Neural cell (in vitro differentiated cells): ENCODE data around the gene ZZZ3. TPM values are rescaled to one million over a fixed set of nuclear protein-coding genes. Genes with fewer than 3 reads are reported as not detected.

ENCODE experiments used
- H2AFZ ChIP-seq: fragments of 200-600, 300-800 bp; sonication (generic), shearing (Covaris generic); 2 replicates; pipeline ENCODE4 v1.6.0; 2014; ENCODE audit warnings: low read depth, mild to moderate bottlenecking, antibody characterized with exemption, low read length, moderate library complexity
- H3F3A ChIP-seq: fragments of 200-600 bp; shearing (Covaris generic); 2 replicates; pipeline ENCODE4 v1.6.1; 2016; ENCODE audit warnings: mild to moderate bottlenecking, moderate library complexity, mixed read lengths, antibody characterized with exemption, low read length; ENCODE audit not compliant: insufficient read depth, poor library complexity, severe bottlenecking
- H3K27ac ChIP-seq: fragments of 200-600, 300-800 bp; sonication (generic), shearing (Covaris generic); 2 replicates; pipeline ENCODE4 v1.5.1; 2014; ENCODE audit warnings: mild to moderate bottlenecking, low read length, moderate library complexity
- H3K27me3 ChIP-seq: fragments of 300-800, 200-600 bp; sonication (generic), shearing (Covaris generic); 2 replicates; pipeline ENCODE4 v1.6.0; 2014; ENCODE audit warnings: mild to moderate bottlenecking, low read depth, low read length, moderate library complexity; ENCODE audit not compliant: insufficient read depth
- H3K36me3 ChIP-seq: fragments of 300-800, 200-600 bp; sonication (generic), shearing (Covaris generic); 2 replicates; pipeline ENCODE4 v1.5.1; 2014; ENCODE audit warnings: mild to moderate bottlenecking, antibody characterized with exemption, low read length, moderate library complexity; ENCODE audit not compliant: insufficient read depth
- H3K4me2 ChIP-seq: fragments of 300-800, 200-600 bp; sonication (generic), shearing (Covaris generic); 2 replicates; pipeline ENCODE4 v1.6.0; 2014; ENCODE audit warnings: mild to moderate bottlenecking, low read length
- H3K4me3 ChIP-seq: fragments of 300-800, 200-600 bp; sonication (generic), shearing (Covaris generic); 2 replicates; pipeline ENCODE4 v1.5.1; 2014; ENCODE audit warnings: mild to moderate bottlenecking, low read length, moderate library complexity
- H3K79me2 ChIP-seq: fragments of 200-600 bp; shearing (Covaris generic); replicated peaks from 2 replicates; pipeline ENCODE4 v1.6.0; 2014; ENCODE audit warnings: mild to moderate bottlenecking, low read length, moderate library complexity; ENCODE audit not compliant: insufficient read depth
- H3K9ac ChIP-seq: fragments of 300-800, 200-600 bp; sonication (generic), shearing (Covaris generic); 2 replicates; pipeline ENCODE4 v1.6.1; 2016; ENCODE audit warnings: mild to moderate bottlenecking, low read length, mixed read lengths
- H3K9me2 ChIP-seq: fragments of 200-600 bp; shearing (Covaris generic); 2 replicates; pipeline ENCODE4 v1.6.1; 2016; ENCODE audit warnings: mild to moderate bottlenecking, low read length, mixed read lengths; ENCODE audit not compliant: insufficient read depth
- H3K9me3 ChIP-seq: fragments of 200-600, 300-800 bp; sonication (generic), shearing (Covaris generic); 2 replicates; pipeline ENCODE4 v1.6.1; 2016; ENCODE audit warnings: mild to moderate bottlenecking, mixed run types, low read length, moderate library complexity, mixed read lengths
- H4K20me1 ChIP-seq: fragments of 200-600 bp; shearing (Covaris generic); 2 replicates; pipeline ENCODE4 v1.6.1; 2016; ENCODE audit warnings: mild to moderate bottlenecking, mixed run types; ENCODE audit not compliant: insufficient read depth
- EP300 ChIP-seq: fragments of 450-650 bp; conservative IDR thresholded peaks from 2 replicates; pipeline ENCODE4 v1.6.1; 2014; ENCODE audit warnings: antibody characterized with exemption, mild to moderate bottlenecking, moderate library complexity; ENCODE audit not compliant: poor library complexity, severe bottlenecking
- EZH2 ChIP-seq: fragments of 200-600, 300-800 bp; shearing (Covaris generic), sonication (generic); IDR thresholded peaks from 2 replicates; pipeline ENCODE4 v1.6.1; 2014; ENCODE audit warnings: antibody characterized with exemption, low read length, borderline replicate concordance, mild to moderate bottlenecking; ENCODE audit not compliant: insufficient read depth, poor library complexity, severe bottlenecking
- MXI1 ChIP-seq: fragments of 450-650 bp; conservative IDR thresholded peaks from 2 replicates; pipeline ENCODE4 v1.6.1; 2014; ENCODE audit warnings: antibody characterized with exemption, mild to moderate bottlenecking; ENCODE audit not compliant: poor library complexity, severe bottlenecking
- POLR2AphosphoS5 ChIP-seq: IDR thresholded peaks from 2 replicates; pipeline ENCODE4 v1.6.1; 2012
- RAD21 ChIP-seq: fragments of 450-650 bp; conservative IDR thresholded peaks from 2 replicates; pipeline ENCODE4 v1.6.1; 2014; ENCODE audit warnings: antibody characterized with exemption, mild to moderate bottlenecking, moderate library complexity
- REST ChIP-seq: IDR thresholded peaks from 2 replicates; pipeline ENCODE4 v1.6.1; 2012; ENCODE audit warnings: borderline replicate concordance
- SMC3 ChIP-seq: fragments of 450-650 bp; conservative IDR thresholded peaks from 2 replicates; pipeline ENCODE4 v1.6.1; 2014; ENCODE audit warnings: antibody characterized with exemption, mild to moderate bottlenecking, moderate library complexity; ENCODE audit not compliant: poor library complexity
- TAF1 ChIP-seq: IDR thresholded peaks from 2 replicates; pipeline ENCODE4 v1.6.1; 2012; ENCODE audit warnings: low read depth
- polyA plus RNA-seq: library from polyadenylated mRNA; depleted of rRNA; stranded (reverse); fragments of >200 nt; gene quantifications from 2 replicates; pipeline ENCODE4 v1.2.3, GENCODE V29; 2014
- TF ChIP-seq, protein P1 (sequence below): fragments of 450-650 bp; IDR thresholded peaks from 2 replicates; pipeline ENCODE4 v1.5.1; 2014; ENCODE audit warnings: antibody characterized with exemption, mild to moderate bottlenecking, moderate library complexity; ENCODE audit not compliant: poor library complexity, severe bottlenecking

ZZZ3 gene
- polyA plus RNA-seq, 1 donor from 2014 or later = 48.5 TPM

DNA sequence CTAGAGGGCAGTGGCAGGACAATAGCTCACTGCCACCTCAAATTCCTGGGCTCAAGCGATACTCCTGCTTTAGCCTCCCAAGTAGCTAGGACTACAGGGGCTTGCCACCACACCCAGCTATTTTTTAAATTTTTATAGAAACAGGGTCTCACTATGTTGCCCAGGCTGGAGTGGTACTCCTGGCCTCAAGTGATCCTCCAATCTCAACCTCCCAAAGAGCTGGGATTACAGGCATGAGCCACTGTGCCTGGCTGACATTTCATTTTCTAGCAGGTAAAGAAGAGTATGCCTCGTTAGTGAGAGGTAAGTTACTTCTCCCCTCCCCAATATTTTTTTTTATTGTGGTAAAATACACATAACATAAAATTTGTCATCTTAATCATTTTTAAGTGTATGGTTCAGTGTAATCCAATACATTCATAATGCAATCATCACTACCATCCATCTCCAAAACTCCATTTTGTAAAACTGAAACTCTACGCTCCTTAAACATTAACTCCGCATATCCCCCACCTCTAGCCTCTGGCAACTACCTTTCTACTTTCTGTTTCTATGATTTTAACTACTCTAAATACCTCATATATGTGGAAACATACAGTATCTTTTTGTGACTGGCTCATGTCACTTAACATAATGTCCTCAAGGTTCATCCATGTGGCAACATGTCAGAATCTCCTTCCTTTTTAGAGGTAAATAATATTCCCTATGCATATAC lies 22.4 kb downstream of the ZZZ3 start:
- TF ChIP-seq, protein P1, sequence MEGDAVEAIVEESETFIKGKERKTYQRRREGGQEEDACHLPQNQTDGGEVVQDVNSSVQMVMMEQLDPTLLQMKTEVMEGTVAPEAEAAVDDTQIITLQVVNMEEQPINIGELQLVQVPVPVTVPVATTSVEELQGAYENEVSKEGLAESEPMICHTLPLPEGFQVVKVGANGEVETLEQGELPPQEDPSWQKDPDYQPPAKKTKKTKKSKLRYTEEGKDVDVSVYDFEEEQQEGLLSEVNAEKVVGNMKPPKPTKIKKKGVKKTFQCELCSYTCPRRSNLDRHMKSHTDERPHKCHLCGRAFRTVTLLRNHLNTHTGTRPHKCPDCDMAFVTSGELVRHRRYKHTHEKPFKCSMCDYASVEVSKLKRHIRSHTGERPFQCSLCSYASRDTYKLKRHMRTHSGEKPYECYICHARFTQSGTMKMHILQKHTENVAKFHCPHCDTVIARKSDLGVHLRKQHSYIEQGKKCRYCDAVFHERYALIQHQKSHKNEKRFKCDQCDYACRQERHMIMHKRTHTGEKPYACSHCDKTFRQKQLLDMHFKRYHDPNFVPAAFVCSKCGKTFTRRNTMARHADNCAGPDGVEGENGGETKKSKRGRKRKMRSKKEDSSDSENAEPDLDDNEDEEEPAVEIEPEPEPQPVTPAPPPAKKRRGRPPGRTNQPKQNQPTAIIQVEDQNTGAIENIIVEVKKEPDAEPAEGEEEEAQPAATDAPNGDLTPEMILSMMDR = no peak
- TF ChIP-seq SMC3 = no peak
- no peak for TF ChIP-seq POLR2AphosphoS5
- no peak for TF ChIP-seq EZH2
- TF ChIP-seq TAF1 = no peak
- TF ChIP-seq MXI1 = no peak
- no peak for TF ChIP-seq REST
- TF ChIP-seq EP300 = no peak
- no peak for TF ChIP-seq RAD21
- no peaks in the 10 kb centered on the region for H3K36me3 ChIP-seq
- H3K27me3 ChIP-seq = no peaks in the 10 kb centered on the region
- no peaks in the 10 kb centered on the region for H3K9me2 ChIP-seq
- H3K79me2 ChIP-seq = peaks cover 53% of the 10 kb centered on the region
- H3K27ac ChIP-seq = no peak overlapping the region
- no peak overlapping the region for H3K4me3 ChIP-seq
- H3K4me2 ChIP-seq = no peak overlapping the region
- no peak overlapping the region for H3K9ac ChIP-seq
- H3K9me3 ChIP-seq = no peaks in the 10 kb centered on the region
- H3F3A ChIP-seq = no peaks in the 10 kb centered on the region
- H4K20me1 ChIP-seq = no peaks in the 10 kb centered on the region
- no peak overlapping the region for H2AFZ ChIP-seq

GRCh38 chr1:77658271-77658670 lies 24.2 kb downstream of the ZZZ3 start:
- Histone ChIP-seq H3K9me2 (no peaks in the 10 kb centered on the region), H3K79me2 (peaks cover 47% of the 10 kb centered on the region)
- TF ChIP-seq EP300 (no peak), EZH2 (no peak), REST (no peak), RAD21 (no peak), SMC3 (no peak), POLR2AphosphoS5 (no peak), TAF1 (no peak), MXI1 (no peak)
- TF ChIP-seq, protein P1 = no peak

More at GRCh38 chr1:77658271-77658670, 24.2 kb downstream of the ZZZ3 start:
- no peak overlapping the region for H3K4me3 ChIP-seq
- no peaks in the 10 kb centered on the region for H4K20me1 ChIP-seq
- no peaks in the 10 kb centered on the region for H3K9me3 ChIP-seq
- no peaks in the 10 kb centered on the region for H3K27me3 ChIP-seq
- no peak overlapping the region for H3K9ac ChIP-seq
- H3K36me3 ChIP-seq = no peaks in the 10 kb centered on the region
- no peak overlapping the region for H3K4me2 ChIP-seq
- H3F3A ChIP-seq = no peaks in the 10 kb centered on the region
- H3K27ac ChIP-seq = no peak overlapping the region
- no peak overlapping the region for H2AFZ ChIP-seq
